HepG2 (cell line): ENCODE data around the gene KRI1. TPM values are rescaled to one million over a fixed set of nuclear protein-coding genes. Genes with fewer than 3 reads are reported as not detected.
"Not testable (repeated sequence)": the region's sequence is repeated elsewhere in the genome, so short reads cannot be mapped to it uniquely, and the experiment has no call there.

Source experiments
- ATAC-seq: fragments of 200-7000 bp; cut with Tn5 transposase; 3 replicates; pipeline ENCODE4 v1.9.1; 2020; ENCODE audit warnings: mild to moderate bottlenecking, moderate library complexity
- BruUV-seq: library from RNA; stranded (reverse); fragments of 400-500 nt; replicated peaks from 2 replicates; lab custom pipeline; 2021; lab: Mats Ljungman, UMichigan
- CTCF ChIA-PET: fragments of 300-600 bp; formaldehyde crosslinking; extraction: SDS; loops from one replicate; lab custom pipeline; 2021; ENCODE audit warnings: low total read pairs, inconsistent platforms, low intra/inter-chr PET ratio; lab: Yijun Ruan, JAX
- POLR2A ChIA-PET: fragments of 350-600 bp; sonication (Branson Sonifier 250); formaldehyde crosslinking; loops from one replicate; lab custom pipeline; 2020; ENCODE audit warnings: antibody characterized with exemption, inconsistent platforms; lab: Yijun Ruan, JAX
- DNase-seq: peaks from one replicate; pipeline ENCODE4 v3.0.0-alpha.2; 2015; ENCODE audit warnings: low spot score
- FAIRE-seq: peaks from 3 replicates; lab custom pipeline; 2011; peaks lifted over from hg19 to GRCh38; lab: Jason Lieb, UNC
- H2AFZ ChIP-seq: one replicate; pipeline ENCODE4 v1.6.1; 2011; ENCODE audit warnings: low read length, inconsistent platforms
- H3K27ac ChIP-seq: fragments of 300-600 bp; 3 replicates; pipeline ENCODE4 v1.8.0; 2011; ENCODE audit warnings: mixed run types, mild to moderate bottlenecking, mixed read lengths, low read length, inconsistent platforms; ENCODE audit not compliant: insufficient read depth; ENCODE audit errors: extremely low read length
- H3K27me3 ChIP-seq, 2 experiments: fragments of 200-600 bp in 1 of 2; 2 replicates in 1 of 2; 3 replicates in 1 of 2; pipeline versions ENCODE4 v1.6.0 to v1.8.0; 2011; ENCODE audit warnings: low read length in 2 of 2, mild to moderate bottlenecking in 2 of 2, moderate library complexity in 2 of 2, inconsistent platforms in 1 of 2; ENCODE audit not compliant: insufficient read depth in 2 of 2, control insufficient read depth in 1 of 2
- H3K36me3 ChIP-seq, 2 experiments: fragments of 200-600 bp in 1 of 2; replicated peaks in 1 of 2; 2 replicates in 1 of 2; 3 replicates in 1 of 2; pipeline versions ENCODE4 v1.5.1 to v1.8.0; 2011; ENCODE audit warnings: low read length in 2 of 2, inconsistent platforms in 1 of 2; ENCODE audit not compliant: insufficient read depth in 2 of 2, control insufficient read depth in 1 of 2
- H3K4me1 ChIP-seq: 2 replicates; pipeline ENCODE4 v1.5.1; 2012; ENCODE audit warnings: low read length, inconsistent platforms; ENCODE audit not compliant: insufficient read depth
- H3K4me2 ChIP-seq: 2 replicates; pipeline ENCODE4 v1.6.0; 2011; ENCODE audit warnings: low read depth, low read length, inconsistent platforms
- H3K4me3 ChIP-seq, 3 experiments: fragments of 200-600 bp in 1 of 3; sonication (generic), shearing (Covaris generic) in 1 of 3; replicated peaks in 1 of 3; 2 replicates each; pipeline ENCODE4 v1.5.1; 2011 to 2016; ENCODE audit warnings: low read length in 3 of 3, inconsistent platforms in 2 of 3, low read depth in 2 of 3, mild to moderate bottlenecking in 2 of 3, control low read depth in 1 of 3, mixed read lengths in 1 of 3; ENCODE audit not compliant: insufficient read depth in 1 of 3
- H3K79me2 ChIP-seq: one replicate; pipeline ENCODE4 v1.6.1; 2011; ENCODE audit warnings: low read length, inconsistent platforms; ENCODE audit not compliant: insufficient read depth
- H3K9ac ChIP-seq: 2 replicates; pipeline ENCODE4 v1.6.0; 2011; ENCODE audit warnings: mild to moderate bottlenecking, low read depth, low read length, inconsistent platforms; ENCODE audit not compliant: insufficient read depth
- H3K9me3 ChIP-seq: 2 replicates; pipeline ENCODE4 v1.5.1; 2012; ENCODE audit warnings: mild to moderate bottlenecking, low read length
- H4K20me1 ChIP-seq: 2 replicates; pipeline ENCODE4 v1.6.0; 2011; ENCODE audit warnings: inconsistent platforms, mild to moderate bottlenecking, low read length, moderate library complexity; ENCODE audit not compliant: insufficient read depth
- ARNTL ChIP-seq: sonication (generic); formaldehyde crosslinking; IDR thresholded peaks from 2 replicates; pipeline ENCODE4 v1.4.0; 2020; ENCODE audit warnings: mild to moderate bottlenecking, missing genetic modification reagents
- IRX3 ChIP-seq: sonication (generic); formaldehyde crosslinking; IDR thresholded peaks from 2 replicates; pipeline ENCODE4 v1.8.1; 2023; ENCODE audit warnings: mild to moderate bottlenecking, low read depth, missing genetic modification reagents, borderline replicate concordance
- RAD21 ChIP-seq: fragments of 450-650 bp; formaldehyde crosslinking; IDR thresholded peaks from 2 replicates; pipeline ENCODE4 v1.5.0; 2020; ENCODE audit warnings: mild to moderate bottlenecking
- TAF15 ChIP-seq: fragments of 200-400 bp; formaldehyde crosslinking; IDR thresholded peaks from one replicate; pipeline ENCODE4 v1.6.1; 2018; ENCODE audit warnings: mild to moderate bottlenecking, low read depth, low read length; ENCODE audit not compliant: poor library complexity, severe bottlenecking
- ZBTB21 ChIP-seq: sonication (generic); formaldehyde crosslinking; IDR thresholded peaks from 2 replicates; pipeline ENCODE4 v1.4.0; 2020; ENCODE audit warnings: missing genetic modification reagents
- ZNF3 ChIP-seq: IDR thresholded peaks from 2 replicates; pipeline ENCODE4 v1.7.0; 2017; ENCODE audit warnings: inconsistent platforms
- ZNF619 ChIP-seq: sonication (generic); formaldehyde crosslinking; IDR thresholded peaks from 2 replicates; pipeline ENCODE4 v1.4.0; 2020; ENCODE audit warnings: mild to moderate bottlenecking, missing genetic modification reagents
- WGBS: methylation state at CpG from one replicate; pipeline ENCODE4 v1.1.6; 2017; ENCODE audit warnings: low lambda C conversion rate; 5-methylcytosine and 5-hydroxymethylcytosine counted together
- in situ Hi-C: cut with HindIII; loops from 2 replicates; pipeline ENCODE4 v1.10.0; 2017; ENCODE audit warnings: low pct_unique_long_range_greater_than_20kb; ENCODE audit not compliant: extremely low pct_ligation_motif_present
- intact Hi-C: fragments of 100-400 bp; cut with micrococcal nuclease; formaldehyde crosslinking; loops from one replicate; pipeline ENCODE4 v1.10.0; 2022; ENCODE audit not compliant: unreplicated experiment
- polyA plus RNA-seq, 8 experiments: library from polyadenylated mRNA; depleted of rRNA in 3 of 8; stranded (reverse) in 7 of 8; unstranded in 1 of 8; fragments of >200 nt; fragmentation: Illumina TruSeq in 4 of 8; extraction: Trizol in 4 of 8; gene quantifications; 2 replicates each; pipeline versions ENCODE4 v1.2.1 to v1.2.3, GENCODE V29; 2011 to 2016; ENCODE audit warnings: low read depth in 4 of 8, missing spikeins in 1 of 8, mixed read lengths in 1 of 8; ENCODE audit not compliant: insufficient read depth in 1 of 8
- total RNA-seq, 5 experiments: library from RNA; depleted of rRNA; stranded (reverse); fragments of >200 nt; fragmentation: Illumina TruSeq; extraction: Trizol; gene quantifications; 2 replicates each; pipeline ENCODE4 v1.2.3, GENCODE V29; 2016; ENCODE audit warnings: low read depth in 1 of 5
- TF ChIP-seq, protein P1 (sequence below): sonication (generic); formaldehyde crosslinking; IDR thresholded peaks from 2 replicates; pipeline ENCODE4 v1.5.0; 2020; ENCODE audit warnings: missing genetic modification reagents
- TF ChIP-seq, protein P2 (sequence below): sonication (generic); formaldehyde crosslinking; IDR thresholded peaks from 2 replicates; pipeline ENCODE4 v1.9.0; 2021; ENCODE audit warnings: missing genetic modification reagents, borderline replicate concordance
- TF ChIP-seq, protein P3 (sequence below): sonication (generic); formaldehyde crosslinking; IDR thresholded peaks from 2 replicates; pipeline ENCODE4 v1.8.1; 2023; ENCODE audit warnings: mild to moderate bottlenecking, missing genetic modification reagents

KRI1 gene
- total and polyA plus RNA-seq, 2 of the 13 experiments (the other 11 are each of a cell fraction or from before 2014, with no cell fraction given) = 9.1 to 11.7 TPM

DNA sequence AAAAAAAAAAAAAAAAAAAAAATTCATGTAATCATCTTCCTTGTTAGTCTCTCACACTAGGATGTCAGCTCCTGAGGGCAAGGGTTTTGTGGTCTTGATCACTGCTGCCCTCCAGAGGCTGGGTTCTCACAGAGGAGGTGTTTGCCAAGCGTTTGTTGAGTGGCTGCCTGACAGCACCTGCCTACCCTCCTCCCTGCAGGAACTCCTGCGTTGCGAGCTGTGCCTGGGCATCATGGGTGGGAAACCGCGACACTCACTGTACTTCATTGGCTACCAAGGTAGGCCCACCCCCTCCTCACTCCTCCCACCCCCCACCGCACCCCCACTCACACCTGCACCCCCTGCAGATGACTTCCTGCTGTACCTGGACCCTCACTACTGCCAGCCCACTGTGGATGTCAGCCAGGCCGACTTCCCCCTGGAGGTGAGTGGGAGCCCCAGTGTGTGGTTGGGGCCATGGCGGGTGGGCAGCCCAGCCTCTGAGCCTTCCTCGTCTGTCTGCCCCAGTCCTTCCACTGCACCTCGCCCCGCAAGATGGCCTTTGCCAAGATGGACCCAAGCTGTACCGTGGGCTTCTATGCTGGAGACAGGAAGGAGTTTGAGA lies 14.0 kb downstream of the KRI1 start (continued):
- TF ChIP-seq, protein P1, sequence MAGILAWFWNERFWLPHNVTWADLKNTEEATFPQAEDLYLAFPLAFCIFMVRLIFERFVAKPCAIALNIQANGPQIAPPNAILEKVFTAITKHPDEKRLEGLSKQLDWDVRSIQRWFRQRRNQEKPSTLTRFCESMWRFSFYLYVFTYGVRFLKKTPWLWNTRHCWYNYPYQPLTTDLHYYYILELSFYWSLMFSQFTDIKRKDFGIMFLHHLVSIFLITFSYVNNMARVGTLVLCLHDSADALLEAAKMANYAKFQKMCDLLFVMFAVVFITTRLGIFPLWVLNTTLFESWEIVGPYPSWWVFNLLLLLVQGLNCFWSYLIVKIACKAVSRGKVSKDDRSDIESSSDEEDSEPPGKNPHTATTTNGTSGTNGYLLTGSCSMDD = no peak
- TF ChIP-seq ZNF3 (CRISPR knock-in tag) = peak; percentile 98
- TF ChIP-seq, all 625 proteins: peak for 4

DNA sequence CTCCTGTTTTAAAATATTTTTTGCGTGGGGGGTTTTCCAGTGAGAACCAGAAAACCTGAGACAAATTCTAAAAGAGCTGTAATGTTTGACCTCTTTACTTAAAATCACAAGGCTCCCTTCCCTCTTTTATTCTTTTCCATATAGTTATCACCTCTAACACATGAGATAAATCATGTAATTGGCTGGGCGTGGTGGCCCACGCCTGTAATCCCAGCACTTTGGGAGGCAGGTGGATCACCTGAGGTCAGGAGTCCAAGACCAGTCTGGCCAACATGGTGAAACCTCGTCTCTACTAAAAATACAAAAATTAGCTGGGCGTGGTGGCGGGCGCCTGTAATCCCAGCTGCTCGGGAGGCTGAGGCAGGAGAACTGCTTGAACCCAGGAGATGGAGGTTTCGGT lies 14.8 kb downstream of the KRI1 start:
- H3K9ac ChIP-seq, H3K79me2 ChIP-seq, in situ Hi-C loops, H2AFZ ChIP-seq, H3K4me1 ChIP-seq, POLR2A ChIA-PET, ATAC-seq, H4K20me1 ChIP-seq, intact Hi-C loops, H3K27ac ChIP-seq, CTCF ChIA-PET, H3K9me3 ChIP-seq, H3K4me3 ChIP-seq, H3K27me3 ChIP-seq, H3K4me2 ChIP-seq, FAIRE-seq, DNase-seq, BruUV-seq: not testable (repeated sequence)
- peaks cover 13 to 71% of the 10 kb centered on the region in 2 experiments for H3K36me3 ChIP-seq
- WGBS = 97% methylated on average over 9 of the region's 9 CpGs

DNA sequence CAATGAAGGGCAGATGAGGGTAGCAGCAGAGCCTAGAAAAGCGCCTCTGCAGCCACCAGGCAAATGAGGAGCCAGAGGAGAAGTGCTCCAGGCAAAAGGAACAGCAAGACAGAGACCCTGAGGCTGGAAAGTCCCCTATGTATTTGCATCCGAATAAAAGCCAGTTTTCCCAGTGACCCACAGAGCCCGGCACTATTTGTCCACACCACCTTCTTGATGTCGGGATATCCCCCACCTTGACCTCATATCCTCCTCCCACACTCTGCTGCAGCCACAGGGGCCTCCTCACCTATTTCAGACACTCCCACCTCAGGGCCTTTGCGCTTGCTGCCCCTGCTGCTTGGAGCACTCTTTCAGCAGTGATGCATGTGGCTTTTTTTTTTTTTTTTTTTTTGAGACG lies 15.5 kb downstream of the KRI1 start:
- no peaks in the 10 kb centered on the region for H4K20me1 ChIP-seq
- no peak overlapping the region for H3K27ac ChIP-seq
- CTCF ChIA-PET = no interaction called here
- H3K9me3 ChIP-seq = no peaks in the 10 kb centered on the region
- in situ Hi-C loops (no loop called here), intact Hi-C loops (no loop called here)
- FAIRE-seq = no peak
- no peak for DNase-seq
- no peaks in the 10 kb centered on the region for H3K79me2 ChIP-seq
- no peak overlapping the region for H3K4me2 ChIP-seq
- POLR2A ChIA-PET = no interaction called here
- H2AFZ ChIP-seq = no peak overlapping the region
- no peak overlapping the region for H3K4me3 ChIP-seq
- ATAC-seq = no peak
- H3K9ac ChIP-seq = no peak overlapping the region
- peaks cover 11 to 64% of the 10 kb centered on the region in 2 experiments; a peak in 4 of 5 replicates for H3K36me3 ChIP-seq
- peaks cover 6% of the 10 kb centered on the region; the same call in 1 of the 2 replicates for H3K4me1 ChIP-seq
- WGBS = 98% methylated on average over 6 of the region's 6 CpGs
- no TSS peak for BruUV-seq
- no peaks in the 10 kb centered on the region for H3K27me3 ChIP-seq
- TF ChIP-seq, protein P2, sequence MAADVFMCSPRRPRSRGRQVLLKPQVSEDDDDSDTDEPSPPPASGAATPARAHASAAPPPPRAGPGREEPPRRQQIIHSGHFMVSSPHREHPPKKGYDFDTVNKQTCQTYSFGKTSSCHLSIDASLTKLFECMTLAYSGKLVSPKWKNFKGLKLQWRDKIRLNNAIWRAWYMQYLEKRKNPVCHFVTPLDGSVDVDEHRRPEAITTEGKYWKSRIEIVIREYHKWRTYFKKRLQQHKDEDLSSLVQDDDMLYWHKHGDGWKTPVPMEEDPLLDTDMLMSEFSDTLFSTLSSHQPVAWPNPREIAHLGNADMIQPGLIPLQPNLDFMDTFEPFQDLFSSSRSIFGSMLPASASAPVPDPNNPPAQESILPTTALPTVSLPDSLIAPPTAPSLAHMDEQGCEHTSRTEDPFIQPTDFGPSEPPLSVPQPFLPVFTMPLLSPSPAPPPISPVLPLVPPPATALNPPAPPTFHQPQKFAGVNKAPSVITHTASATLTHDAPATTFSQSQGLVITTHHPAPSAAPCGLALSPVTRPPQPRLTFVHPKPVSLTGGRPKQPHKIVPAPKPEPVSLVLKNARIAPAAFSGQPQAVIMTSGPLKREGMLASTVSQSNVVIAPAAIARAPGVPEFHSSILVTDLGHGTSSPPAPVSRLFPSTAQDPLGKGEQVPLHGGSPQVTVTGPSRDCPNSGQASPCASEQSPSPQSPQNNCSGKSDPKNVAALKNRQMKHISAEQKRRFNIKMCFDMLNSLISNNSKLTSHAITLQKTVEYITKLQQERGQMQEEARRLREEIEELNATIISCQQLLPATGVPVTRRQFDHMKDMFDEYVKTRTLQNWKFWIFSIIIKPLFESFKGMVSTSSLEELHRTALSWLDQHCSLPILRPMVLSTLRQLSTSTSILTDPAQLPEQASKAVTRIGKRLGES = no peak
- TF ChIP-seq ZNF619 (CRISPR knock-in tag) (no peak), TAF15 (no peak), IRX3 (no peak), ARNTL (CRISPR knock-in tag) (no peak), RAD21 (CRISPR knock-in tag) (no peak), ZBTB21 (CRISPR knock-in tag) (no peak)
- TF ChIP-seq, protein P3, sequence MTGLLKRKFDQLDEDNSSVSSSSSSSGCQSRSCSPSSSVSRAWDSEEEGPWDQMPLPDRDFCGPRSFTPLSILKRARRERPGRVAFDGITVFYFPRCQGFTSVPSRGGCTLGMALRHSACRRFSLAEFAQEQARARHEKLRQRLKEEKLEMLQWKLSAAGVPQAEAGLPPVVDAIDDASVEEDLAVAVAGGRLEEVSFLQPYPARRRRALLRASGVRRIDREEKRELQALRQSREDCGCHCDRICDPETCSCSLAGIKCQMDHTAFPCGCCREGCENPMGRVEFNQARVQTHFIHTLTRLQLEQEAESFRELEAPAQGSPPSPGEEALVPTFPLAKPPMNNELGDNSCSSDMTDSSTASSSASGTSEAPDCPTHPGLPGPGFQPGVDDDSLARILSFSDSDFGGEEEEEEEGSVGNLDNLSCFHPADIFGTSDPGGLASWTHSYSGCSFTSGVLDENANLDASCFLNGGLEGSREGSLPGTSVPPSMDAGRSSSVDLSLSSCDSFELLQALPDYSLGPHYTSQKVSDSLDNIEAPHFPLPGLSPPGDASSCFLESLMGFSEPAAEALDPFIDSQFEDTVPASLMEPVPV (CRISPR knock-in tag) = no peak
